ES-I3 (cell line): ENCODE measurements around the gene JMJD1C.

Experiments used
- H3K36me3 ChIP-seq: 2 replicates; pipeline ENCODE4 v1.6.1; 2013; ENCODE audit warnings: mild to moderate bottlenecking, low read length, control low read depth, moderate library complexity; ENCODE audit not compliant: insufficient read depth
- H3K4me1 ChIP-seq: 2 replicates; pipeline ENCODE4 v1.6.1; 2013; ENCODE audit warnings: mild to moderate bottlenecking, control low read depth, low read length; ENCODE audit not compliant: insufficient read depth
- H3K9ac ChIP-seq: 2 replicates; pipeline ENCODE4 v1.6.1; 2013; ENCODE audit warnings: low read depth, mild to moderate bottlenecking, low read length, moderate library complexity
- H3K9me3 ChIP-seq: 2 replicates; pipeline ENCODE4 v1.6.1; 2013; ENCODE audit warnings: mild to moderate bottlenecking, low read length, moderate library complexity; ENCODE audit not compliant: control insufficient read depth, insufficient read depth

Gene JMJD1C

GRCh38 chr10:63437116-63437949, 28.4 kb downstream of the JMJD1C start:
- Histone ChIP-seq H3K9me3 (no peaks in the 10 kb centered on the region), H3K4me1 (peaks cover 59% of the 10 kb centered on the region), H3K36me3 (no peaks in the 10 kb centered on the region), H3K9ac (no peak overlapping the region)

GRCh38 chr10:63436225-63436624, 29.6 kb downstream of the JMJD1C start:
- H3K9ac ChIP-seq = no peak overlapping the region
- no peaks in the 10 kb centered on the region for H3K36me3 ChIP-seq
- no peaks in the 10 kb centered on the region for H3K9me3 ChIP-seq
- H3K4me1 ChIP-seq = peaks cover 52% of the 10 kb centered on the region

GRCh38 chr10:63434866-63435854, 30.6 kb downstream of the JMJD1C start:
- no peak overlapping the region for H3K9ac ChIP-seq

GRCh38 chr10:63431962-63432797, 33.6 kb downstream of the JMJD1C start:
- Histone ChIP-seq H3K36me3 (no peaks in the 10 kb centered on the region), H3K9ac (no peak overlapping the region), H3K4me1 (peaks cover 51% of the 10 kb centered on the region), H3K9me3 (no peaks in the 10 kb centered on the region)

More at GRCh38 chr10:63434866-63435854, 30.6 kb downstream of the JMJD1C start:
- Histone ChIP-seq H3K4me1 (peaks cover 60% of the 10 kb centered on the region), H3K9me3 (no peaks in the 10 kb centered on the region), H3K36me3 (no peaks in the 10 kb centered on the region)

- H3K4me1 ChIP-seq = peaks cover 41% of the 10 kb centered on the region
- no peaks in the 10 kb centered on the region for H3K36me3 ChIP-seq
- H3K9me3 ChIP-seq = no peaks in the 10 kb centered on the region
- no peak overlapping the region for H3K9ac ChIP-seq
Measured at GRCh38 chr10:63430999-63431356, 34.8 kb downstream of the JMJD1C start.

GRCh38 chr10:63430091-63430998, 35.4 kb downstream of the JMJD1C start:
- Histone ChIP-seq H3K9ac (no peak overlapping the region), H3K9me3 (no peaks in the 10 kb centered on the region), H3K4me1 (peaks cover 34% of the 10 kb centered on the region), H3K36me3 (no peaks in the 10 kb centered on the region)

- peaks cover 24% of the 10 kb centered on the region for H3K4me1 ChIP-seq
- H3K9me3 ChIP-seq = no peaks in the 10 kb centered on the region
- H3K9ac ChIP-seq = no peak overlapping the region
- H3K36me3 ChIP-seq = no peaks in the 10 kb centered on the region
Measured at GRCh38 chr10:63429281-63429680, 36.5 kb downstream of the JMJD1C start.

- no peaks in the 10 kb centered on the region for H3K36me3 ChIP-seq
- H3K9ac ChIP-seq = no peak overlapping the region
- no peaks in the 10 kb centered on the region for H3K9me3 ChIP-seq
- peaks cover 21% of the 10 kb centered on the region for H3K4me1 ChIP-seq
Measured at GRCh38 chr10:63427013-63427412, 38.8 kb downstream of the JMJD1C start.

- no peaks in the 10 kb centered on the region for H3K36me3 ChIP-seq
- no peaks in the 10 kb centered on the region for H3K9me3 ChIP-seq
- H3K4me1 ChIP-seq = peaks cover 13% of the 10 kb centered on the region
- no peak overlapping the region for H3K9ac ChIP-seq
Measured at GRCh38 chr10:63425512-63425911, 40.3 kb downstream of the JMJD1C start.

- H3K4me1 ChIP-seq = peaks cover 7% of the 10 kb centered on the region
- no peaks in the 10 kb centered on the region for H3K36me3 ChIP-seq
- H3K9me3 ChIP-seq = no peaks in the 10 kb centered on the region
- no peak overlapping the region for H3K9ac ChIP-seq
Measured at GRCh38 chr10:63424576-63424975, 41.2 kb downstream of the JMJD1C start.

- Histone ChIP-seq H3K9me3 (no peaks in the 10 kb centered on the region), H3K36me3 (no peaks in the 10 kb centered on the region), H3K9ac (no peak overlapping the region), H3K4me1 (peaks cover 3% of the 10 kb centered on the region; the same call in 1 of the 2 replicates)
Measured at GRCh38 chr10:63423494-63423893, 42.3 kb downstream of the JMJD1C start.

GRCh38 chr10:63421591-63421990, 44.2 kb downstream of the JMJD1C start:
- H3K9me3 ChIP-seq = no peaks in the 10 kb centered on the region
- H3K36me3 ChIP-seq = no peaks in the 10 kb centered on the region
- H3K9ac ChIP-seq = no peak overlapping the region
- peaks cover 7% of the 10 kb centered on the region; the same call in 1 of the 2 replicates for H3K4me1 ChIP-seq

- H3K9ac ChIP-seq = no peak overlapping the region
- no peaks in the 10 kb centered on the region for H3K9me3 ChIP-seq
- H3K36me3 ChIP-seq = no peaks in the 10 kb centered on the region
- peaks cover 7% of the 10 kb centered on the region; the same call in 1 of the 2 replicates for H3K4me1 ChIP-seq
Measured at GRCh38 chr10:63416376-63416775, 49.4 kb downstream of the JMJD1C start.
